HepG2 (cell line): ENCODE data around the gene APRT. TPM values are rescaled to one million over a fixed set of nuclear protein-coding genes. Genes with fewer than 3 reads are reported as not detected.
A peak's percentile ranks its signal among the peaks of the same experiment; 100 is the strongest.

ENCODE experiments used
- AKAP8 ChIP-seq: sonication (generic); formaldehyde crosslinking; IDR thresholded peaks from 2 replicates; pipeline ENCODE4 v1.5.1; 2020; ENCODE audit warnings: mild to moderate bottlenecking, missing genetic modification reagents
- ASH2L ChIP-seq: fragments of 300-600, 200-600 bp; sonication (generic); IDR thresholded peaks from 2 replicates; pipeline ENCODE4 v1.7.0; 2017; ENCODE audit warnings: low read depth, mild to moderate bottlenecking, moderate library complexity, mixed read lengths, low read length; ENCODE audit not compliant: insufficient read length
- CBX1 ChIP-seq: IDR thresholded peaks from one replicate; pipeline ENCODE4 v1.6.1; 2016; ENCODE audit warnings: antibody characterized with exemption, low read depth
- EZH2 ChIP-seq: conservative IDR thresholded peaks from 2 replicates; pipeline ENCODE4 v1.6.1; 2012; ENCODE audit warnings: mild to moderate bottlenecking, low read depth, low read length, moderate library complexity
- HCFC1 ChIP-seq: fragments of 150-350 bp; IDR thresholded peaks from 2 replicates; pipeline ENCODE4 v1.6.1; 2014; ENCODE audit warnings: low read depth, low read length
- HNF1B ChIP-seq: sonication (generic); formaldehyde crosslinking; IDR thresholded peaks from 2 replicates; pipeline ENCODE4 v1.5.1; 2020; ENCODE audit warnings: mild to moderate bottlenecking, moderate library complexity, missing genetic modification reagents
- HOXA3 ChIP-seq: sonication (generic); formaldehyde crosslinking; IDR thresholded peaks from 2 replicates; pipeline ENCODE4 v1.5.0; 2020; ENCODE audit warnings: missing genetic modification reagents
- KDM5B ChIP-seq: sonication (generic); formaldehyde crosslinking; IDR thresholded peaks from 2 replicates; pipeline ENCODE4 v1.4.0; 2020; ENCODE audit warnings: missing genetic modification reagents, mild to moderate bottlenecking, borderline replicate concordance
- KMT2B ChIP-seq: IDR thresholded peaks from 2 replicates; pipeline ENCODE4 v1.6.1; 2016; ENCODE audit warnings: missing genetic modification reagents, missing compliant biosample characterization
- RFXANK ChIP-seq: IDR thresholded peaks from 2 replicates; pipeline ENCODE4 v1.6.1; 2016
- SIX1 ChIP-seq: sonication (generic); formaldehyde crosslinking; IDR thresholded peaks from 2 replicates; pipeline ENCODE4 v1.4.0; 2020; ENCODE audit warnings: missing genetic modification reagents, borderline replicate concordance
- SKI ChIP-seq: fragments of 450-650 bp; IDR thresholded peaks from one replicate; pipeline ENCODE4 v1.6.1; 2018; ENCODE audit warnings: mild to moderate bottlenecking; ENCODE audit not compliant: partially characterized antibody
- SNRNP70 ChIP-seq: fragments of 200-400 bp; formaldehyde crosslinking; IDR thresholded peaks from 2 replicates; pipeline ENCODE4 v1.6.1; 2017; ENCODE audit warnings: mild to moderate bottlenecking, low read depth, low read length, moderate library complexity
- SRSF1 ChIP-seq: fragments of 200-400 bp; formaldehyde crosslinking; optimal IDR thresholded peaks from 2 replicates; pipeline ENCODE3; 2017; ENCODE audit warnings: mild to moderate bottlenecking, low read depth, low read length, moderate library complexity
- SUZ12 ChIP-seq: fragments of 150-350 bp; IDR thresholded peaks from 2 replicates; pipeline ENCODE4 v1.6.1; 2014; ENCODE audit warnings: low read depth, low read length
- TFAP4 ChIP-seq: sonication (generic); IDR thresholded peaks from 2 replicates; pipeline ENCODE4 v1.6.1; 2016; ENCODE audit warnings: low read depth, borderline replicate concordance
- XRCC5 ChIP-seq: fragments of 200-400 bp; formaldehyde crosslinking; optimal IDR thresholded peaks from 2 replicates; pipeline ENCODE3; 2017; ENCODE audit warnings: mild to moderate bottlenecking, low read length
- ZBTB39 ChIP-seq: sonication (generic); formaldehyde crosslinking; IDR thresholded peaks from 2 replicates; pipeline ENCODE4 v1.5.0; 2020; ENCODE audit warnings: missing genetic modification reagents
- ZBTB4 ChIP-seq: sonication (generic); formaldehyde crosslinking; IDR thresholded peaks from 2 replicates; pipeline ENCODE4 v1.4.0; 2020; ENCODE audit warnings: missing genetic modification reagents, mild to moderate bottlenecking, borderline replicate concordance
- ZNF260 ChIP-seq: sonication (generic); formaldehyde crosslinking; IDR thresholded peaks from 2 replicates; pipeline ENCODE4 v1.4.0; 2020; ENCODE audit warnings: missing genetic modification reagents, low read depth, mild to moderate bottlenecking, borderline replicate concordance
- ZNF282 ChIP-seq: fragments of 450-650 bp; IDR thresholded peaks from 2 replicates; pipeline ENCODE4 v1.6.1; 2018; ENCODE audit not compliant: partially characterized antibody
- ZNF501 ChIP-seq: sonication (generic); formaldehyde crosslinking; IDR thresholded peaks from 2 replicates; pipeline ENCODE4 v1.5.1; 2020; ENCODE audit warnings: mild to moderate bottlenecking, moderate library complexity, missing genetic modification reagents
- polyA plus RNA-seq, 8 experiments: library from polyadenylated mRNA; depleted of rRNA in 3 of 8; stranded (reverse) in 7 of 8; unstranded in 1 of 8; fragments of >200 nt; fragmentation: Illumina TruSeq in 4 of 8; extraction: Trizol in 4 of 8; gene quantifications; 2 replicates each; pipeline versions ENCODE4 v1.2.1 to v1.2.3, GENCODE V29; 2011 to 2016; ENCODE audit warnings: low read depth in 4 of 8, missing spikeins in 1 of 8, mixed read lengths in 1 of 8; ENCODE audit not compliant: insufficient read depth in 1 of 8
- total RNA-seq, 5 experiments: library from RNA; depleted of rRNA; stranded (reverse); fragments of >200 nt; fragmentation: Illumina TruSeq; extraction: Trizol; gene quantifications; 2 replicates each; pipeline ENCODE4 v1.2.3, GENCODE V29; 2016; ENCODE audit warnings: low read depth in 1 of 5

The APRT gene
- total and polyA plus RNA-seq, 2 of the 13 experiments (the other 11 are each of a cell fraction or from before 2014, with no cell fraction given): 155 to 242 TPM

- TF ChIP-seq HNF1B (CRISPR knock-in tag) (0 out of 2 replicates have a peak, but pooled peaks have one; percentile 22), ZNF260 (CRISPR knock-in tag) (no peak), EZH2 (no peak), ZNF282 (no peak), RFXANK (CRISPR knock-in tag) (no peak), SRSF1 (peak; percentile 72), ZBTB39 (CRISPR knock-in tag) (no peak), KMT2B (CRISPR knock-in tag) (0 out of 2 replicates have a peak, but pooled peaks have one; percentile 26), CBX1 (no peak), TFAP4 (peak; percentile 24; the same call in 1 of the 2 replicates), KDM5B (CRISPR knock-in tag) (no peak), SIX1 (CRISPR knock-in tag) (no peak), SNRNP70 (no peak), ZNF501 (no peak), HOXA3 (CRISPR knock-in tag) (peak; percentile 61; the same call in 1 of the 2 replicates), SKI (no peak), ZBTB4 (CRISPR knock-in tag) (no peak), HCFC1 (no peak), ASH2L (no peak), XRCC5 (peak; percentile 15), AKAP8 (no peak), SUZ12 (no peak)
Observed at GRCh38 chr16:88793251-88793954, 18.3 kb downstream of the APRT start (continued).
